NCI-H2227 treated with DMSO at 0.1 percent for 48 hours (cell line): ENCODE results near the gene CNTFR.
A peak's percentile ranks its signal among the peaks of the same experiment; 100 is the strongest.
"Not testable (repeated sequence)": the region's sequence is repeated elsewhere in the genome, so short reads cannot be mapped to it uniquely, and the experiment has no call there.

Experiments
- DNase-seq: peaks from one replicate; lab custom pipeline; 2025; lab: John Stamatoyannopoulos, UW

The CNTFR gene, protein sequence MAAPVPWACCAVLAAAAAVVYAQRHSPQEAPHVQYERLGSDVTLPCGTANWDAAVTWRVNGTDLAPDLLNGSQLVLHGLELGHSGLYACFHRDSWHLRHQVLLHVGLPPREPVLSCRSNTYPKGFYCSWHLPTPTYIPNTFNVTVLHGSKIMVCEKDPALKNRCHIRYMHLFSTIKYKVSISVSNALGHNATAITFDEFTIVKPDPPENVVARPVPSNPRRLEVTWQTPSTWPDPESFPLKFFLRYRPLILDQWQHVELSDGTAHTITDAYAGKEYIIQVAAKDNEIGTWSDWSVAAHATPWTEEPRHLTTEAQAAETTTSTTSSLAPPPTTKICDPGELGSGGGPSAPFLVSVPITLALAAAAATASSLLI

DNA sequence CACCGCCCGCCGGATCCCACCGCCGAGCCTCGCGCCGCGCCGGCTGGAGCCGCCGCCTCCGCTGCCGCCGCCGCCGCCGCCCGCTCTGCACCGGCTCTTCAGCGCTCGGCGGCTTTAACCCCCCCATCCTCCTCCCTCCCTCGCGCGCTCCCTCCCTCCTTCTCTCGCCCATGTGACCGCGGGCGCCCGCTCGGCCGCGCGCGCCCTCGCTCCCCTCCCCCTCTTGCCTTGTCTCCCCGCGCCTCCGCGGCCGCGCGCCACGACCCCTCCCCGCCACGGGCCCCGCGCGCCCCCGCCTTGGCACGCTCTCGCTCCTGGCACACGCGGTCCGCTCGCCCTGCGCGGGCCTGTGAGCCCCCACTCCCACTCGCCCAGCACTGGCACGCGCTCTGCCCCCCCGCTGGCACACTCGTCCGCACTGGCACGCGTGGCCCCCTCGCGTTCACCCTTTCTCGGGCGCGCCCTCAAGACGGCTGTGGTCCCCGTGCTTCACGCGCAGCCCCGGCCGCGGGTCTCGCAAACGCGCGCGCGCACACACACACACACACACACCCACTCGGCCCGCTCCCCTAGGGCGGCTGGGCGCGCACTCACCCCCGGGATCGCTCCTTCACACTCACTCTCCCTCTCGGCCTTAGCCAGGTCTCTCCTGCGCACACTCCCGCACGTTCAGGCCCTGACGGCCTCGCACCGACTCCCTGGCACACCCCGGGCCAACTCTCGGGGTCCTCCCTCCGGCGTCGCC, at the start of gene CNTFR:
CNTFR (minus strand) TSS at position 89 of the 745 bp plus-strand sequence. CDS start 20,743 bp downstream, outside the sequence.
- peak; percentile 52 for DNase-seq

DNA sequence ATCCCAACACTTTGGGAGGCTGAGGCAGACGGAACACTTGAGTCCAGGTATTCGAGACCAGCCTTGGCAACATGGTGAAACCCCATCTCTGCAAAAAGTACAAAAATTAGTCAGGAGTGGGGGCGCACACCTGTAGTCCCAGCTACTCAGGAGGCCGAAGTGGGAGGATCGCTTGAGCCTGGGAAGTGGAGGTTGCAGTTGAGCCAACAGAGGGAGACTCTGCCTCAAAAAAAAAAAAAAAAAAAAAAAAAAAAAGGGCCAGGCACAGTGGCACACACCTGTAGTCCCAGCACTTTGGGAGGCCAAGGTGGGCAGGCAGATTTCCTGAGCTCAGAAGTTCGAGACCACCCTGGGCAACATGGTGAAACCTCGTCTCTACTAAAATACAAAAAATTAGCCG, 49.8 kb upstream of the CNTFR start:
- not testable (repeated sequence) for DNase-seq

DNA sequence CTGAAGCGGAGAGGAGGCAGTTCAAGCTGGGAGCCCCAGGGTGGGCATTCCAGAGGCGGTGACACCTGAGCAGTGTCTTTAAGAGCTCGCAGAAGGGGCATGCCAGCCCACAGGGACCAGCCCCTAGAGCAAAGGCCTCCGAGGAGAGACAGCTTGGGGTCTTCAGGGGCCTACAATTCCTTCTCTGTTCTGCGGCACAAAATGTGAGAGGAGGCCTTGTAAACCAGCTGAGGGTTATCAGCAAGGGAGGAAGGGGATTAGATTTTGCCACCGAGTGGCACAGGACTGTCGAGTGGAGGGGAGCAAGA, 48.6 kb upstream of the CNTFR start:
- no peak for DNase-seq

DNA sequence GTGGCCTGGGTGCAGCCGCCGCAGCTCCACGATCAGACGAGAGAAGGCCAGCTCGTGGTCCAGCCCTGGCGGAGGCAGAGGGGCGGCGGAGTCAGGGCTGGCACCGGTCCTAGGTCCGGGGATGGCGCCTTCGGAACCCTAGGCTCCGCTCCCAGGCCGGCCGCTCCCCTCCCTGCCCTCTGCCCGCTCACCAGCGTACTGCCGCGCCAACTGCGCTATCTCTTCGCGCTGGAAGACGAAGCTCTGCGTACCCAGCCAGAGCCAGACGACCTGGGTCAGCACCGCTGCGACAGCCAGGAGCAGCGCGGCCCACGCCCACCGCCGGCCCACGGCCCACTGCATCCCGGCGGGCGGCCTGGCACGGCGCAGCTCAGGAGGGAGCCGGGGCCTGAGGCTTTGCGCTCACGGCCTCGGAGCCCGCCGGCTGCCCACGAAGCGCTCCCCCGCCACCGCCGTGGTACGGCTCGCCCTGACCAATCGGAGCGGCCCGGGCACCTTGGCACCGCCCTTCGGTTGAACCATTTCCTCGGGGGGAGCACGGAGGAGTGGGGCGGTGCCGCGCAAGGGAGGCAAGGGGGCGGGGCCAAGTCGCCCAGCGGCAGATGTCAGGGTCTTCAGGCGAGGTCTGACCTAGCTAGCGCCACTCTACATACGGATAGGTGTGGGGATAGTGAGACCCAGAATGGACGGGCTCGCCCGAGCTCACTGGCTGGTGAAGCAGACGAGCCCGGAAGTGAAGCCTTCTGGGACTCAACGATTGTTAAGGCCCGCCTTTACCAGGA, 48.0 kb upstream of the CNTFR start, which contains the start of gene SIGMAR1:
SIGMAR1 (minus strand) TSS at position 432 of the 782 bp plus-strand sequence; CDS start at position 342, 90 bp downstream.
- peak; percentile 78 for DNase-seq

DNA sequence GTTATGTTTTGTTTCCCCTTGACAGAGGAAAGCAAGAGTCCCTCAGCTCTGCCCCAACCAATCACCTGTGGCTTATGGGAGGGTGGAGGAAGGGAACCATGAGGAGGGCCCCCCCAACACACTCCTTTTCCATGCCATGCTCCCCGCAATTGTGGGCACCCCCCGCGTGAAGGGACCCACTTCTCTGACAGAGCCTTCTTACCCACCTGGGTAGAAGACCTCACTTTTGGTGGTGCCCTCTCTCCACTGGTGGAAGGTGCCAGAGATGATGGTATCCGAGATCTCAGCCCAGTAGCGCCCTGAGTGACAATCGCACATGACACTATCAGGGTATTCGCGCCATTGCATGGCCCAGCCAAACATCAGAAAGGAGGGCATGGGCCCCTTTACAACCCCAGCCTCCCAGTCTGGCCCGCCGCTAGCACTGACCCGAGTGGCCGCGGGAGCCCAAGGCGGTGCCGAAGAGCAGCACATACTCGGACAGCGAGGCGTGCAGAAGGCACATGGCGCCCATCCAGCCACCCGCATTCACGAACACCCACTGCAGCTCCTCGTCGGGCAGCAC, 47.3 kb upstream of the CNTFR start:
- no peak for DNase-seq

DNA sequence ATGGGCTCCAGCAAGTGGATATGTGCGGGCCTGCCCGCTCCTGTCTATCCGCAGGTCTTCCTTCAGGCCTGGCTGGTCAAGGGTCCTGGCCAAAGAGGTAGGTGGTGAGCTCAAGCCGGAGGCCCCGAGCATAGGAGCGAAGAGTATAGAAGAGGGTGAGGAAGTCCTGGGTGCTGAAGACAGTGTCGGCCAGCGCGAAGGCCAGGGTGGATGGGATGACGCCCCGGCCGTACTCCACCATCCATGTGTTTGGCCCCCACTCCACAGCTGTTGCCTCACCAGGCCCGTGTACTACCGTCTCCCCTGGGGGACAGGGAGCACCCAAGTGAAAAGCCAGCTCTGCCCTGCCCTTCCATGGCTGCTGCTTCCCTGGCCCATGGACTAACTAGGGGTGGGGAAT, 46.0 kb upstream of the CNTFR start:
- no peak for DNase-seq

DNA sequence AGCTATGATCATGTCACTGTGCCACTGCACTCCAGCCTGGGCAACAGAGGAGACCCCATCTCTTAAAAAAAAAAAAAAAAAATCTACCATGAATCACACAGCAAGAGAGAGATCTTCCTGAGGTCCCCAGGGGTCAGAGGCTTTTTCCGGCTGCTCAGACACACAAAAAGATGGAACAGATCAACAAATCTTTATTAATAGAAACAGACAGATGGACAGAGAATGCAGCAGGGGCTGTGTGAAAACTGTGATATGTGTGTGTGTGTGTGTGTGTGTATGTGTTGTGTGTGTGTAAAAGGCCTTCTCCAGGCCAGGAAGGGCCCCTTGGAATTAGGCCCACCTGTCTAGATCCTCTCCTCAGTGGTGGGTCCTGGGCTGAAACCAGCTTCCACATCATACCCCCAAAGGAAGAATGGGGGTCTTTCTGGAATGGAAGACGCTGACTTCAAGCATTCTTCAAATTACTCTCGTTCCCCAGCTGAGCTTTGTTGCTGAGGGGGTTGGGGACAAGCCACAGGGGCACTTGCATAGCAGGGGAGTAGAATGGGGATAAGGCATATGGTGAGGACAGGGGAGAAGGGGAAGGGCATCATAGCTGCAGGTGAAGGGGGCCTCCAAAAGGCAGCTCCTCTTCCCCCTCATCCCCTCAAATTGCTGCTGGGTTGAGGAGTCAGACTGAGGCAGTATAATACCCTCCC, 45.2 kb upstream of the CNTFR start:
- no peak for DNase-seq

DNA sequence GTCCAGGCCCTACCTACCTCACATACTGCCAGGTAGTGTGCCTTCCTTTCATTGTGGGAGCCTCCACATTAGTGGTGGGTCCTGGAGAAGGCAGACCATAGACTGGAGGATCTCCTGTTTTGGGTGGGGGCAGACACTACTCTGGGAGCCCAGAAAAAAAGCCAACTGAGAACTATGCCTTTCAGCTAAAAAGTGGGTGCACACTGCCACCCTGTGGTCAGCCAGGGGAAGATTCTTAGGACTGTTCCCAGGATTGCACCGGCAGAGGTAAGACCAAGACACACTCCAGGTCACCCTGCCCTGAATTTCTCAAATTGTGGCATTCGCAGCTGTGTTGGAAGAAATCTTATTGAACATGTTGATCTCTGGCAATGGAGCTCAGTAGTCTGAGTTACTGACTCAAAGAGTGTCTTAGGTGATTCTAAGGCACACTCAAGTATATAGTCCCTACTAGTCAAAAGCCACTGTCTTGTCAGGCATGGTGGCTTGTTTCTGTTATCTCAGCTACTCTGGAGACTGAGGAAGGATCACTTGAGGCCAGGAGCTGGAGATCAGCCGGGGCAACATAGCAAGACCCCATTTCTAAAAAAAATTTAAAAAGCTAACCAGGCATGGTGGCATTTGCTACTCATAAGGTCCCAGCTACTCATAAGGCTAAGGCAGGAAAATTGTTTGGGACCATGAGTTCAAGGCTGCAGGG, 44.5 kb upstream of the CNTFR start:
- DNase-seq = peak; percentile 62

DNA sequence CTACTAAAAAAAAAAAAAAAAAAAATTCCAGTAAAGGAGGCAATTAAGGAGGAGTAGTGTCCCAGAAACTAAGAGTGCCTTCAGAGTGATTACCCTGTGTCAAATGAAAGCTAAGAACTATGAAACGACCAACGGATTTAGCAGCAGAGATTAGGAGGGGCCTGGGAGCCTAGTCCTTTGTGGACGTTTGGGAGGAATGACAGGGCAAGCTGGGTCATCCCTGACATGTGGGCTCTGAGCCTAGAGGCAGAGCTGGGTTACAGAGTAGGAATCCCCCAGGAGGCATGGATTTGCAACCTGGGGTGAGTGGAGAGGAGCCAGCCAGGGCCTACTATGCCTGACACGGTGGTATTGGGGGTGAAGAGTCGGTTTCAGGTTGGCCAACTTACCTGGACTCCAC, 43.6 kb upstream of the CNTFR start:
- DNase-seq = no peak

DNA sequence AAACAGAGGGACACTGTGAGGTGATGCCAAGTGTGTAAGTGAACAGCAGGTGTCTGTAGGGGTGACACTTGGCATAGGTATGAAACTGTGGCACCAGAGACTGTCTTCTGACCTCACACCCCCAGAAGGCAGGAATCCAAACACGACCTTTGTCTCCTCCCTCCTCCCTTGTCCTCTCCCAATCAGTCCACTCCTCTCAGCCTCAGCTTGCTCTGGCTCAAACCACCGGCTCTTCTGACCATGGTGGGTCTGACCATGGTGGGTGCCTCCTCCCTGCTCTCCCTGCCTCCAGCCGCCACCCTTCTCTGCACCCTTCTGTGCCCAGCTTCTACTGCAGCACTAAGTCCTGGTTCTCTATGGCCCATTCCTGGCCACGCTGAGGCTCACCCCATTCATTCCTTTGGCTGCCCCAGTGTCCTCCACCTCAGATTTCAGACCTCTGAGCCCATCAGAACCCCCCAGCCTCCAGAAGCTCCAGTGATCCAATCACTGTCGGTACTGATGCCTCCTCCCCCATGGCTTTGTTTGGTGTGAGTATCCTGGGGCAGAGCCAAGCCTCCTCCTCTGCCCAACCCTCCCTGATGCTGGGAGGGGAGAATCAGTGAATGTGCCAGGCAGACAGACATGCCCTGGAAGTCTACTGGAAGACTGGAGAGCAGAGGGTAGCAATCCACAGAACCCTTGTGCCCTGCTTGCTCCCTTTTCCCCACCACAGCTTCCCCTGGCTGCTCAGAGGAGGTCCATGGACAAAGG, 41.1 kb upstream of the CNTFR start:
- DNase-seq = no peak

DNA sequence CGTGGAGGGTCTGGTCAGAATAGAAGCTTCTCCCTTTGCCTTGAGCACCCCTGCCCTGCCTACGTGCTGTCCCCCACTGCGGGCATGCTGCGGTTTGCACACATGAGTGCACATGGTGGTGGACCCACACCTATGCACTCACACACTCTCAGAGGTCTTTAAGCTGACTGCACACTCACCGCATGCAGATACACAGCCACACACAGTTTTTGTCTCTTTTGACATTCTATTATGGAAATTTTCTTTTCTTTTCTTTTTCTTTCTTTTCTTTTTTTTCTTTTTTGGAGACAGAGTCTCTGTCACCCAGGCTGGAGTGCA, 39.9 kb upstream of the CNTFR start:
- no peak for DNase-seq

DNA sequence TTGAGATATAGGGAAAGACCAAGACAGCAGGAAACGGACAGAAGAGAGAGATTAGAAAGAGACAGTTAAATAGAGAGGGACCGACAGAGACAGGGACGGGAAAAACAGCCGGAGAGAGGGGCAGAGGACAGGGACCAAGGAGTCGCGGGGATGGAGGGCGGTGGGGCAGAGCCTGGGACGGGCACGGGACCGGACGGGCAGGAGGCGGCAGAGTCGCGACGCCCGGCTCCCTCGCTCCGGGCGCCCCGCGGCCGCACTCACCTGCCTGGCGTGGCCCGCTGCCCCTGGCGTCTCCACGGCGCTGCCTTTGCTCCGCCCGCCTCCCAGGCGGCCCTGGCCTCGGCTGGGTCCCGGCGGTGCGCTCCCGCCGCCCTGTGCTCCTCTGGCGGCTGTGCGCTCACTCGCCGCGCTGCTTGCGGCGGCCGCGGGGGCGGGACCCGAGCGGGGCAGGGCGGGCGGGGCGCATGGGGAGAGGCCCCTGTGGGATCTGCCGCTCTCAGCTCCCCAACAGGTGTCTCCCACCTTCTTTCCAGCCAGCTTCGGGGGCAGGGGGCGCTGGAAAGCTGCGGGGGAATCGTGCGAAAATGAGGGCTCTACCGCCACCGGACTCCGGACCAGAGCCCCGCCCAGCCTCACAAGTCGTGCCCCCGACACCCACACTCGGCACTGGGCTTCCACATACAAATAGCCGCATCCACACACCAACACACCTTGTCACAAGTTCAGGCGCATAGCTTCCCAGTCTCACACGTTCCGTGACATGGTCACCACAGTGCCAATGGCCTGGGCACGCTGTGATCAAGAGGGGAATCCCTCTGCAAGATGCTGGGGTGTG, 39.3 kb upstream of the CNTFR start, which contains the start of gene ARID3C:
ARID3C (minus strand) TSS at position 411 of the 835 bp plus-strand sequence. CDS start 1,052 bp downstream, outside the sequence.
- DNase-seq = no peak

DNA sequence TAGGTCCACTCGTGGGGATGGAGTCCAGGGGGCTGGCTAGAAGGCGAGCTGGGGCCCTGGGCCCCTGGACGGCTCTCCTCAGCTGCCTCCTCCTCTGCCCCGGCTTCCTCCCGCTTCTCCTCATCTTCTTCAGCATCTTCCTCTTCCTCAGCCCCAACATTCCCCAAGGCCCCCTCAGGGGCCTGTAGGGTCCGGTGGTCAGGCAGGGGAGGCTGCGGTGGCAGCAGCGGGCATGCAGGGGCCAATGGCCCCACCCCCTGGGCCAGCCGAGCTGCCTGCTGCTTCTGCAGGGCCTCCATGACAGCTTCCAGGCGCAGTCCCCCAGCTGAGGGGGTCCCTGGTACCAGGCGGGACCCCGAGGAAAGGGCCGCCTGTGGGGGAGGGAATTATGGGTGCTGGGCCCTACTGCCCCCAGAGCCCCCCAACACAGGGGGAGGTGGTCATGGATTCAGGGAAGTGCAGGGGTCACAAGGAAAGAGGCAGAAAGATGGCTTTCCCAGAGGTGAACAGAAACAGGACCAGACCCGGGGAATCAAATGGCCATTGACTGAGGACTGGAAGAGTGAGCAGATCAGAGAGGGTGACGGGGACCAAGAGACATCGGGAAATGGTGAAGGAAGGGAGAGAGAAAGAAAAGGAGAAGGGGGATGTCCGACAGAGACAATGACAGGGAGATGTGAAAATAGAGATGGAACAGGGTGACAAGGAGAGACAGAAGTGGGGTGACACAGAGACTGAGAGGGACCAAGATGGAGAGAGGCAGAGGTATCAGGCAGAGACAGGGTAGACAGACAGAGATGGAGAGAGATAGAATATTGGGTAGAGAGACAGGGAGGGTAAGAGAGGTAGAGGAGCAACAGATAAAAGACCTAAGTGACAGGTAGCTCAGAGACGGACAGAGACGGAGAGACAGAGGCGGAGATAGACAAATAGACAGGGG, 38.5 kb upstream of the CNTFR start:
- no peak for DNase-seq

DNA sequence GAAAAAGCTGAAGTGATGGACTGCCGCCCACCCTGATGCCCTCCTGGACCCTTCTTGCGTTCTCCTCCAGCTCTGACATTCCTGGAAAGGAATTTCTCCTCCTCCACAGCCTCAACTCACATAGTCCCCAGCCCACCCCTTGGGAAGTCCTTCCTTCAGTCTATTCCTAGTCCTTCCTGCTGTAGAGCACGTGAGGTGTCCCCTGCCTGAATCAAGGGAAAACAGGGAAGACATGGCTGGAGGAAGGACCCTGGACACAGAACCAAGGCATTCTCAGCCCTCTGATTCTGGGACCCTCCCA, 35.6 kb upstream of the CNTFR start:
- no peak for DNase-seq

DNA sequence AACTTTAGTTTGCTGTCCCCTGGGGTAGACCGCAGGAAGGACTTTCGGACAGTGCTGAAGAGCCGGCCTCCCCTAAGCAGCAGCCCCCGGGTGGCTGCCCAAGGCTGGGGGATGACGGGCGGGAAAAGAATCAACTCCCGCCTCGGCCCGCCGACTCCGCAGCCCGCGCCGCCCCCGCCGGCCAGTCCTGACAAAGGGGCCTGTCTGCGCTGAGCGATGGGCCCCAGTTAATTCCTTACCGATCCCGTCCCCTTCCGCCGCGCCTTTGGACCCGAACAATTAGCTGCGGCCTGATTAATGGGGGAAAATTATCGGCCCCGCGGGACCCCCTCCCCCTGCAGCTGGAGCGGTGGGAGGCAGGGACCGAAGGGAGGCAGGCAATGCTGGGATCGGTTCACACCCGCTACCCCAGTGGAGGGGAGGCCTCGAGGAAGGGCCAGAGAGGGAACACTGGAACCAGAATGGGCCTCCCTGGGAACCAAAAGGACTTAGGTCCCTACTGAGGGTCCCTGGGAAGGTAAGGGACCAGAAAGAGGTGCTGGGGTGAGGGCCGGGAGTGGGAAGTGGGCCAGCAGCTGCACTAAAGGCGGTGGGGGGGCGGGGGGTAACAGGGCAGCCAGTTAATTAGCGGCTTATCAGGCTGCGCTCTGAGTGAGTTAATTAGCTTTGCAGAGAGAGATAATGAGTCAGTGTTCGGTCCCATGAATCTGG, 35.1 kb upstream of the CNTFR start:
- no peak for DNase-seq

DNA sequence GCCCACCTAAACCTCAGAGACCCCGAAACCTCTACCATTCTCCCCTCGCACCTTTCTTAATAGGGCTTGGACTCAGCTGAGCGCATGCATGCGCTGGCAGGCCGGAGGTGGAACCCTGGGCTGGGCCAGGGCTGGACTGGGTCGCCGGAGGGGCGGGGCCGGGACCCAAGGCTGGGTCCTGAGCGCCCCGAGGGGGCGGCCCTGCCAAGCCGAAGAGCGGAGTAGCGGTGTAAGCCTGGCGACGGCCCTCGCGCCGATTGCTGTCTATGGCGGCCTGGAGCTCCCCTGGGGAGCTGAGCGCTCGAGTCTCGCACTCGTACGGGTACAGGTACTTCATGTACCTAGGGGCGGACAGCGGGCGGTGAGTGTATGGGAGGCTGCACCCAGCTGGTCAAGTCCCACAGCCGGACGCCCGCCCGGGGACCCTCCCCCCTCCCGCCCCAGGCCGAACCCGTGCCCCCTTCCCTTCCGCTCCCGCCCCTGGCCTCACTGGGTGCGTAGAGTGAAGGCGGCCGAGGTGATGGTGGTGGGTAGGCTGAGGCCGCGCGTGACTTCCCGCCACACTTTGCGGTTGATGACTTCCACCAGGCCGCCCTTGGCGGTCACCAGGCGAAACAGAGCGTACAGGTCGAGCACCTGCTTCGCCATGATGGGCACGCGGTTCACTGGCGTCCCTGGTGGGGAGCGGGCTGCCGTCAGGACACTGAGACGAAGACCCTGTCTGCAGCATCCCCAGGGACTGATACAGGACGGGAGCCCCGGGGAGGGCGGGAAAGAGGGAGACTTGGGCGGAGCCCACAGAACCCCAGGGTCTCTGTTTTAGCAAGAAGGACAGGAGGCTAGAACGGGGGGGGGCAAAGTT, 34.1 kb upstream of the CNTFR start:
- DNase-seq = no peak
